PC-9 (cell line): ENCODE data around the gene RPL35.
A peak's percentile ranks its signal among the peaks of the same experiment; 100 is the strongest.

Experiments
- EZH2 ChIP-seq: fragments of 200-600 bp; sonication (generic); IDR thresholded peaks from 2 replicates; pipeline ENCODE4 v1.8.0; 2017; ENCODE audit warnings: antibody characterized with exemption, low read depth
- TF ChIP-seq, protein P1 (sequence below): fragments of 200-600 bp; sonication (generic); conservative IDR thresholded peaks from 2 replicates; pipeline ENCODE4 v1.6.1; 2017; ENCODE audit warnings: mixed run types, antibody characterized with exemption, mild to moderate bottlenecking, moderate library complexity

DNA sequence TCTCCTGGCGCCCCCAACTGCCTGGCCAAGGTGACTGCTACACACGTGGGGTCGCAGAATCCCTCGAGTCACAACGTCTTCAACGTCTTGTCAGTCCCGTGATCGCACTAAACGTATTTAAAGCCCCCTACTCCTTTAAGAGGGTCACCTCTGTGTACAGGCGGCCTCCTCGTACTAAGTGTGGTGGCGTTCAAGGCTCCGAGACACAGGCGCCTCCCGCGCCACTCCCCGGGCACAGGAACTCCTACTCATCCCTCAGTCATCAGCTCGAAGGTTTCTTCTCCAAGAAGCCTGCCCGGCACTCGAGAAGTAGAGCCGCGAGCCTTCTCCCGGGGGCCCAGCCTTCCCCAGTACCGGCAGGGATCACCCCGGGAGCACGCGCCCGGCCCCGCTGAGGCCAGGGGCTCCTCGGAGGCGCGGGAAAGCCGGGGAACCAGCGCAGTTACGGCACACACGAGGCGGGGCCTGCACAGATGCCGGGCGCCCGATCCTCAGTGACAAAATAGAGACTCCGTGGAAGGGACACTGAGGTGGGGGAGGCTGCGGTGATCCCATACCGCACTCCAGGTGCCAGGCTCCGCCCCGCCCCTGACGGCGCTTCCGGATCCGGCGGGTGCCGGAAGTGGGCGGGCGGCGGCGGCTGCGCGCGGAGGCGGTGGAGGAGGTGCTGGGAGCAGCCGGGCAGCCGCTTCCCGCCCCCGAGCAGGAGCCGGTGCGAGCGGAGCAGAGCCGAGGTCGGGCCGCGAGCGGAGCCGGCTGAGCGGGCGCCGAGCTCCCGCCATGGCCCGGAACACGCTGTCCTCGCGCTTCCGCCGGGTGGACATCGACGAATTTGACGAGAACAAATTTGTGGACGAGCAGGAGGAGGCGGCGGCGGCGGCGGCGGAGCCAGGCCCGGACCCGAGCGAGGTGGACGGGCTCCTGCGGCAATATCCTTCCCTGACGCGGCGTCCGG lies 7.0 kb upstream of the RPL35 start:
- no peak for TF ChIP-seq EZH2
- TF ChIP-seq, protein P1, sequence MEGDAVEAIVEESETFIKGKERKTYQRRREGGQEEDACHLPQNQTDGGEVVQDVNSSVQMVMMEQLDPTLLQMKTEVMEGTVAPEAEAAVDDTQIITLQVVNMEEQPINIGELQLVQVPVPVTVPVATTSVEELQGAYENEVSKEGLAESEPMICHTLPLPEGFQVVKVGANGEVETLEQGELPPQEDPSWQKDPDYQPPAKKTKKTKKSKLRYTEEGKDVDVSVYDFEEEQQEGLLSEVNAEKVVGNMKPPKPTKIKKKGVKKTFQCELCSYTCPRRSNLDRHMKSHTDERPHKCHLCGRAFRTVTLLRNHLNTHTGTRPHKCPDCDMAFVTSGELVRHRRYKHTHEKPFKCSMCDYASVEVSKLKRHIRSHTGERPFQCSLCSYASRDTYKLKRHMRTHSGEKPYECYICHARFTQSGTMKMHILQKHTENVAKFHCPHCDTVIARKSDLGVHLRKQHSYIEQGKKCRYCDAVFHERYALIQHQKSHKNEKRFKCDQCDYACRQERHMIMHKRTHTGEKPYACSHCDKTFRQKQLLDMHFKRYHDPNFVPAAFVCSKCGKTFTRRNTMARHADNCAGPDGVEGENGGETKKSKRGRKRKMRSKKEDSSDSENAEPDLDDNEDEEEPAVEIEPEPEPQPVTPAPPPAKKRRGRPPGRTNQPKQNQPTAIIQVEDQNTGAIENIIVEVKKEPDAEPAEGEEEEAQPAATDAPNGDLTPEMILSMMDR = peak; percentile 54; the same call in 1 of the 2 replicates
